Stimulated activated CD4-positive, alpha-beta T cell treated with anti-CD3 and anti-CD28 coated beads, Interleukin-4, amount 100 ng/mL, for 24 hours (primary cell): ENCODE measurements around the gene PKD1.

Experiments used
- DNase-seq: peaks from one replicate; pipeline ENCODE4 v3.0.0-alpha.2; 2020

PKD1 gene

DNA sequence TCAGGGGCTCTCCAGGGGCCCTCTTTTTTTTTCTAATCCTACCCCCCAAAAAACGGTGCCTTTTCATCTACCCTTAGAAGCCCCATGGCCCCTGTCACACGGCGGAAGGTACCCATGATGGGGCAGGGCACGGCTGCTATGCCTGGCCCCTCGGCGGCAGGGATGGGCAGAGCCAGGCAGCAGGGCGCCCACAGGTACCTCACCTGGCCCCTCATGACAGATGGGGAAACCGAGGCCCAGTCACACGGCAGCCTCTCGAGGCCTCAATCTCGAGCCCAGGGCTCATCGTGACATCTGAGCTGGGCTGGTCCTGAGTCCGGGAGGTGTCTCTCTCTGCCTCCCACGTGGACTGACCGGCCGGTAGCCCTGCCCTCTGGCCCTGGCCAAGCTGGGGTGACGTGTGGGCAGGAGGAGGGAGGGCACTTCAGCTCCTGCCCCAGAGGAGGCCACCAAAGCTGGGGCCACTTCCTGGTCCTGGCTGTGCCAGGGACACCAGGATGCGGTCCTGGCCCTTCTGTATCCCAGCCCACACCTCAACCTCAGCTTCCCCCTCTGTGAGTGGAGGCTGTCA is 31.5 kb upstream of the PKD1 start:
- no peak for DNase-seq

- no peak for DNase-seq
These were observed 30.8 kb upstream of the PKD1 start for GRCh38 chr16:2166263-2167067.

GRCh38 chr16:2165861-2166260 is 30.2 kb upstream of the PKD1 start:
- no peak for DNase-seq

DNA sequence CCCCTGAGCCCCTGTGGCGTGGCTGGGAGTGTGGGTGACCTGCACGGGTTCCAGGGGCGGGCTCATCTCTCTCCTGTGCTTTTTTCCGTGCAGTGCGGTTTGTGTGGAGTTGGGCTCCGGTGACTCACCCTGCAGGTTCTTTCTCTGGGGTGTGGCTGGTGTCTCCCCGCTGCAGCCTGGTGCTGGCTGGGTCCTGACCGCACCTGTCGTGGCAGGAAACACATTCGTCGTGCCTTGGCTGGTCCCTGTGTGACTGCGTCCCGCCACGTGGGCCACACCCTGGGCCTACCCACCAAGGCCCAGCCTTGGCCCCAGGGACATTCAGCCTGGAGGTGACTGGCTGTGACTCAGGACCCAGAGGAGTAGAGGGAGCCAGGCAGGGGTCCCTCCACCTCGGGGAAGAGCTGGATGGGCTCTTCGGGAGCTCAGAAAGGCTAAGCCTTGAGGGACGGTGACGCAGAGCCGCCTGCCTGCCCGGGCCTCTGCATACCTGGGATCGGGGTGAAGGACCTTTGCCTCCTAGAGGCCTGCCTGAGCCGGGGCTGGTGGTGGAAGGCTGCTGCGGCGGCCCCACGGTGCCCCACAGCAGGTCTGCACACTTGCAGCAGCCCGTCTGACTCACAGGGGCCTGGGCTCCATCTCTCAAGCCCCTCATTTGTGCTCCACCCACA is 27.6 kb upstream of the PKD1 start:
- DNase-seq = no peak

GRCh38 chr16:2162676-2163118 is 27.0 kb upstream of the PKD1 start:
- DNase-seq = no peak

GRCh38 chr16:2161911-2162310 is 26.2 kb upstream of the PKD1 start:
- DNase-seq = no peak

GRCh38 chr16:2160915-2161551 is 25.3 kb upstream of the PKD1 start:
- no peak for DNase-seq

DNA sequence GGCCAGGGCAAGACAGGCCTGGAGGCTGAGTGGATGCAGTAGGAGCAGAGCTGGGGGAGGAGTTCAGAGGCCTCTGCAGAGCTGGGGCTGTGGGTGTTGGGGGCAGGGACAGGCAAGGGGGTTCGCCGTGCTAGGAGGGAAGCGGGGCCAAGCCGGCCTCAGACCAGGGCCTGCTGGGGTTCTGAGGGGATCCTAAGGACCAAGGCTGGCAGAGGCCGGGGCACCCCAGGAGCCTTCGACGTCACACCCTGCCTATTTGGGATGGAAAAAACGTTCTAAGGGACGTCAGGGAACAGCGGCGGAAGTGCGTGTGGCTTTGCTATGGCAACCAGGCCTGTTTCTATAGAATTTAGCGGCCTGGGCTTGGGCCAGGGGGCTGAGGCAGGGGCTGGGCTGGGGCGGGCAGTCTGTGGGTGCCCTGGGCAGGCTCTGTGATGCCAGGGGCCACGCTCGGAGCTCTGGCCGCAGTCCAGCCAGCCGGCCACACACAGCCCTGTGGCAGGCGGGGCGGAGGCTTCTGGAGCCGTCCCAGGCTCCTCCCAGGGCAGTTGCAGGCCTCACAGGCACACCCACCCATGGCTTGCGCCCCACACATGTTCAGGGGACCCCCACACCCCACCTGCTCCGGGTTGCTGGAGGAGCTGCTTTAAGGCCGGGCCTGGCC is 23.6 kb upstream of the PKD1 start:
- no peak for DNase-seq

DNA sequence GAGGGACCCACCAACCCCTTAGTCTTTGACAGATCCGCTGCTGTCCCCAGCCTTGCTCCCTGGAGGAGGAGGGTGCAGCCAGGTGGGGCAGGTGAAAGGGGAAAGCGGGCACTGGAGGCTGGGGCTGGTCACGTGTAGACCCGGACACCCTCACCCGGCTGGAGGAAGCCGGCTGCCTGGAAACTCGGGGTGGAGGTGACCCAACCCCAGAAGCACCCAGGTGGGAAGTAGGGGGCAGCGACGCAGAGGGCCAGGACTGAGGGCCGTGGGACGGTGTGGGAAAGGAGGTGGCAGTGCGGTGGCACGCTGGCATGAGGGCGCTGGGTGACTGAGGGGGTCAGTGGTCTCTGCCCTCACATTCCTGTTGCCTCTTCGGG is 22.6 kb upstream of the PKD1 start:
- no peak for DNase-seq

DNA sequence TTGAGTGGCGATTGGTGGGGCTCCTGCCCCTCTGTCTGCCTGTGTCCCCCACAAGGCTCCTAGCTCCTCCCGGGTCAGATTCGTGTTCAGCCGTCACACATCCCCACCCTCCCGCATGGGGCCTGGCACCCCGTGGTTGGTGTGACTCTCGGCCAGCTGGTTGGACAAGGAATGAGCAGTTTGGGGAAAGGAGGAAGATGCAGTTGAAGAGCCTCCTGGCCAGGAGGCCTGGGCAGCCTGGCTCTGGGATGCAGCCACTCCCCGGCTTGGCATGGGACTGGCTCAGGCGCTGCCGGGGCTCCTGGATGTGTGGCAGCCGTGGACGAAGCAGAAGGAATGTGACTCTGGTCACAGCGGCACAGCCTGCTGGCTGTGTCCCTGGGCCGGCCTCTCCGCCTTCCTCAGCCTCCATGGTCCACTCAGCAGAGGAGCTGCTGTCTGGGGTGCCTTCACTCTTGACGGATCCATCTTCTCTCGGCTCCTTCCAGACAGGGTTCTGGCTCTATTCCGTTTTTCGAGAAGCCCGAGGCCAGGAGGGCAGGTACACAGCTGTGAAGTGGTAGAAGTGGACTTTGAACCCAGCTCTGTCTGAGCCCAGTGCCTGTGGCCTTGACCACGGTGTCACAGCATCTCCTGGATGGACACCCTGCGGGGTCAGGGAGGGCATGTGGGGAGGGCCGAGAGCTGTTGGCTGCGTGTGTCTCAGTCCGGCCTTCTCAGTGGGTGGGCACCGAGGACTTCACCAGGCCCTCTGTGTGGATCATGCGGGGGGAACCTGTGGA is 22.0 kb upstream of the PKD1 start:
- DNase-seq = no peak

DNA sequence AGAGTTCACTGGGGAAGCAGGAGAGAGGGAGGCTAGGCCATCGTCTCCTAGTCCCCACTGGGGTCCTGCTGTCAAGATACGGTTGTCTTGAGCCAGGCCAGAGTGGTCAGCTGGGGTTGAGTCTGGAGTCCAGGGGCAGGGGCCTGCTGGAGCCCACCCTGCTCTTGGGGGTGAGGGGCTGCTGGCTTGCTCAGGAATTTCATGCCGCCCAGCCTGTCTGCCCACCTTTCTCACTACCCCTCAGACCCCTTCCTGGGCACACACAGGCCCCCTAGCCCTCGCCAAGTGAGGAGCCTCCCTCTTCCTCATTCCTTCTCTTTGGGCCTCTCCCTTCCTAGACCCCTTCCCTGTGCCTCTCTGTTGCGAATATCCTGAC is 21.1 kb upstream of the PKD1 start:
- no peak for DNase-seq

DNA sequence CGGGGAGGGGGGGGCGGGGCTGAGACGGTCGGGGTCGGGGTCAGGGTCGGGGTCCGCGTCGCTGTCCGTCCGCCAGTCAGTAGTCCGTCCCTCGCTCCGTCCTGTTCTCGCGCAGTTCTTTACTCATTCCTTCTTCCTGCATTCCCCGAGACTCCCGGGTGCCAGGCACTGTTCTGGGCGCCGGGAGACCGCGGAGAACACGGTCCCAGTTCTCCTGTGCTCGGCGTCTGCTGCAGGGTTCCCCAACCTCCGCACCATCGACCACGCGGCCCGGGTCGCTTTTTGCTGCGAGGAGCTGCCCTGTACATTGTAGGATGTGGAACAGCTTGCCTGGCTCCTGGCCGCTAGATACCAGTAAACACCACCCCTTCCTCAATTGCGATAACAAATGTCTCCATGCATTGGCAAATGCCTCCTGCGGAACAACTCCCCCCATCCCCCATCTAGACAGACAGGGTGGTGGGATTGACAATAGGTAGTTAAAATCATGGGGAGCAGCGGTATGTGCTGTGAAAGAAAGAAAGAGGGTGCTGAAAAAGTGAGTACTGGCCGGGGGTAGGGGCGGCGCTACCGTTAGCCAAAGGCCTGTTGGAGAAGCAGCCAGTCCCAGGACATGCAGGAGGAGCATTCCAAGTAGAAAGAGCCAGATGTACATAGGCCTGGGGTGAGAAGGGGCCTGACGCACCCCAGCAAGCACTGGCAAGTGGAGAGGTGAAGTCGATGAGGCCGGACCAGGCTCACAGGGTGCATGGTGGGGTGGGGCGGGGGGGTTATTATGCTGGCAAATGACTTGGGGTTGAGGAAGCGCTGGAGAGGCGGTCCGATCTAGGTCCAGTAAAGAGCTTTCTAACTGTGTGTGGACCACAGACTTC is 20.5 kb upstream of the PKD1 start:
- no peak for DNase-seq

DNA sequence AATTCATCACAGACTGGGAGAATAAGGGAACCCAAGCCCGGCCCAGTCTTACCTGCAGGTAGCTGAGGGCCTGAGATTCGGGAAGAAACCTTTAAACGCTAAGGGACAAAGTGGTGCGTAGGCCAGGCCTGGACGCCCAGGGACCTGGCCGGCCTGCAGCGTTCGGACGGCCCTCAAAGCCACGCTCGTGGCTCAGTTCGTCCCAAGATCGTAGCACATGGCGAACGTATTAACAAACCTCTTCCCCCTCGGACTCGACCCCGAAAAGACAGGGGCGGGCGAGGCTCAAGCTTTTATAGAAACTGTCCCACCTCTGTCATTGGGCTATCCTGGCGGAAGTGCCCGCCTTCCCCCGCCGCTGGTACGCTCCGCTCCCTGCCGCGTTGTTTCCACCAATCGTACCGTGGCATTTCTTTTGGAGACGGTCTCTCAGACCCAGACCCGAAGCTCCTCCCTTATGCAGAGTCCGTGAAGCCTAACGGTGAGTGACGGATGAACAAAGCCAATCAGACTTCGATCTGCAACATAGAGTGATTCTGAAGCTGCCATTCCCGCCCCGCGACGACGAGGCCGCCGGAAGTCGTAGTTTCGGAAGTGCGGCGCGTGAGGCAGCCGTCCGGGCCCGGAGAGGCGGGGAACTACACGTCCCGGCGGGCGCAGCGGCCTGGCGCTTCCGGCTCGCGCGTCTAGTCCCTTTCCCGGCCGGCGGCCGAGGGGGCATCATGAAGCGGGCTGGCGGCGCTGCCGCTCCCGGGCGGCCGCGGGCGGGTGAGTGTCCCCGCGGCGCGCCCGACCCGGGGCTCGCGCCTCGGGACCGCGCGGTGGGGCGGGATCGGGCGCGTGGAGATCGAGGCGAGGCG is 19.6 kb upstream of the PKD1 start, which contains the start of gene TRAF7:
TRAF7 (plus strand) TSS at position 692 of the 860 bp plus-strand sequence. CDS start 8,139 bp downstream, outside the sequence.
- DNase-seq = peak; percentile 98

DNA sequence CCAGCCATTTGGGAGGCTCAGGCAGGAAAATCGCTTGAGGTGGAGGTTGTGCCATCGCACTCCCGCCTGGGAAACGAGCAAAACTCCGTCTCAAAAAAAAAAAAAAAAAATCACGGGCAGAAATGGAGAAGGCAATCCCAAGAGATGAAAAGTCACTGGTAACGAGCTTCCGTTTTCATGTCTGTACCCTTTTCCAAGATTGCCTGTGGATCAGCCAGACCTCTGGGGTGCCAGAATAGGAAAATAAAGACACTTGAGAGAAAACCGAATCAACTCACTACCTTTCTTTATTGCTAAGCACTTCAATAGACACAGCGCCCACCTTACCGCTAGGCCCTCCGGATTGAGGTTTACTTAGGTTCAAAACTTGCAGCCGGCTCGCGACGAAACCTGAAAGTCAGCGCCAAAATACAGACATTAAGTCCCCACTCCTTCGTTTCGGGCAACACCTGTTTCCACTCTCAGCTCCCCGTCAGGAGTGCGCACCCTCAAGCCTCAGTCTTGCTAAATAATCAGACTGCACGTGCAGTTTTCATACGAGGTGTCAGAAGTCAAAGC is 18.9 kb upstream of the PKD1 start:
- no peak for DNase-seq

- DNase-seq = peak; percentile 59
These were observed 17.2 kb upstream of the PKD1 start for GRCh38 chr16:2152695-2153506.

- peak; percentile 22 for DNase-seq
These were observed 15.7 kb upstream of the PKD1 start for GRCh38 chr16:2151188-2152091.

GRCh38 chr16:2150418-2151187 is 14.9 kb upstream of the PKD1 start:
- peak; percentile 31 for DNase-seq
